ENCODE measurements around the gene PDCD1LG2.

The PDCD1LG2 gene

DNA sequence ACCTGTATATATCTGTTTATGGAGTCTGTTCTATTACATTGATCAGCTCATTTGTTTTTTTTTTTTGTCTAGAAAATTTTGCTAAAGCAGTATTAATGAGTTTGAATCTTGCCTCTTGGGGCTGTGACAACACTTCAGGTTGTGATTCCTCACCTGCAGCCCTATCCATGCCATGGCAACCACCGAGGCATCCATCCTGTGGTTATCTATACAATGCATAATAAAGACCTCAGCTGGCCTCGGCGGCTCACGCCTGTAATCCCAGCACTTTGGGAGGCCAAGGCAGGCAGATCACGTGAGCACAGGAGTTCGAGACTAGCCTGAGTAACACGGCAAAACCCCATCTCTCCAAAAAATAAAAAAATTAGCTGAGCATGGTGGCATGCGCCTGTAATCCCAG lies 28.1 kb upstream of the PDCD1LG2 start:
- no peak for TF ChIP-seq TAF1 (IDR thresholded peaks at IDR 0.05; ENCODE audit: borderline replicate concordance, insufficient read depth, low read length)
- TF ChIP-seq POLR2AphosphoS5 (IDR thresholded peaks at IDR 0.05; ENCODE audit: low read depth, low read length) = no peak

DNA sequence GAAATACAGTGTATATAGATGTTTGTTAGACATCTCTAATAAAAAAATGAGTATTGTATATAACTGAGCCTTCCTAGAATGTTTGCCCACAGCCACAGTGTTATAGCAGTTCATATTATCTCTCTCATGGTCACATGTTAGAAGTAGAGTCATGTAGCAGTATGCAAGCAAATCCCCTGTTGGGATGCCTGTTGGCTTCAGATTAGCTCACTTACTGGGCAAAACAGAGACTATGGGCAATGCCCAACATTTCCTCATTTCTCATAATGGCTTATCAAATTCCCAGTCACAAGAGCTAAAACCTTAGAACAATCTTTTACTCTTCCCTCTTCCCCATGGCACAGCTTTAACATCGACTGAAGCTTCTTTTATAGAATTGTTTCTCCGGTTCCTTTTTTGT lies 27.0 kb upstream of the PDCD1LG2 start:
- TF ChIP-seq, protein P1, sequence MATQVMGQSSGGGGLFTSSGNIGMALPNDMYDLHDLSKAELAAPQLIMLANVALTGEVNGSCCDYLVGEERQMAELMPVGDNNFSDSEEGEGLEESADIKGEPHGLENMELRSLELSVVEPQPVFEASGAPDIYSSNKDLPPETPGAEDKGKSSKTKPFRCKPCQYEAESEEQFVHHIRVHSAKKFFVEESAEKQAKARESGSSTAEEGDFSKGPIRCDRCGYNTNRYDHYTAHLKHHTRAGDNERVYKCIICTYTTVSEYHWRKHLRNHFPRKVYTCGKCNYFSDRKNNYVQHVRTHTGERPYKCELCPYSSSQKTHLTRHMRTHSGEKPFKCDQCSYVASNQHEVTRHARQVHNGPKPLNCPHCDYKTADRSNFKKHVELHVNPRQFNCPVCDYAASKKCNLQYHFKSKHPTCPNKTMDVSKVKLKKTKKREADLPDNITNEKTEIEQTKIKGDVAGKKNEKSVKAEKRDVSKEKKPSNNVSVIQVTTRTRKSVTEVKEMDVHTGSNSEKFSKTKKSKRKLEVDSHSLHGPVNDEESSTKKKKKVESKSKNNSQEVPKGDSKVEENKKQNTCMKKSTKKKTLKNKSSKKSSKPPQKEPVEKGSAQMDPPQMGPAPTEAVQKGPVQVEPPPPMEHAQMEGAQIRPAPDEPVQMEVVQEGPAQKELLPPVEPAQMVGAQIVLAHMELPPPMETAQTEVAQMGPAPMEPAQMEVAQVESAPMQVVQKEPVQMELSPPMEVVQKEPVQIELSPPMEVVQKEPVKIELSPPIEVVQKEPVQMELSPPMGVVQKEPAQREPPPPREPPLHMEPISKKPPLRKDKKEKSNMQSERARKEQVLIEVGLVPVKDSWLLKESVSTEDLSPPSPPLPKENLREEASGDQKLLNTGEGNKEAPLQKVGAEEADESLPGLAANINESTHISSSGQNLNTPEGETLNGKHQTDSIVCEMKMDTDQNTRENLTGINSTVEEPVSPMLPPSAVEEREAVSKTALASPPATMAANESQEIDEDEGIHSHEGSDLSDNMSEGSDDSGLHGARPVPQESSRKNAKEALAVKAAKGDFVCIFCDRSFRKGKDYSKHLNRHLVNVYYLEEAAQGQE (IDR thresholded peaks at IDR 0.05; ENCODE audit: insufficient read depth in 1 of 2, low read depth in 2 of 2, low read length in 2 of 2) = no peak
- TF ChIP-seq TAF1 (IDR thresholded peaks at IDR 0.05; ENCODE audit: borderline replicate concordance, insufficient read depth, low read length) (no peak), FOXP2 (optimal IDR thresholded peaks at IDR 0.05; ENCODE audit: borderline replicate concordance, extremely low read depth, extremely low read length, insufficient read depth) (no peak), POLR2AphosphoS5 (IDR thresholded peaks at IDR 0.05; ENCODE audit: low read depth, low read length) (no peak), SIN3A (IDR thresholded peaks at IDR 0.05; ENCODE audit: borderline replicate concordance, insufficient read depth, low read length) (no peak)

DNA sequence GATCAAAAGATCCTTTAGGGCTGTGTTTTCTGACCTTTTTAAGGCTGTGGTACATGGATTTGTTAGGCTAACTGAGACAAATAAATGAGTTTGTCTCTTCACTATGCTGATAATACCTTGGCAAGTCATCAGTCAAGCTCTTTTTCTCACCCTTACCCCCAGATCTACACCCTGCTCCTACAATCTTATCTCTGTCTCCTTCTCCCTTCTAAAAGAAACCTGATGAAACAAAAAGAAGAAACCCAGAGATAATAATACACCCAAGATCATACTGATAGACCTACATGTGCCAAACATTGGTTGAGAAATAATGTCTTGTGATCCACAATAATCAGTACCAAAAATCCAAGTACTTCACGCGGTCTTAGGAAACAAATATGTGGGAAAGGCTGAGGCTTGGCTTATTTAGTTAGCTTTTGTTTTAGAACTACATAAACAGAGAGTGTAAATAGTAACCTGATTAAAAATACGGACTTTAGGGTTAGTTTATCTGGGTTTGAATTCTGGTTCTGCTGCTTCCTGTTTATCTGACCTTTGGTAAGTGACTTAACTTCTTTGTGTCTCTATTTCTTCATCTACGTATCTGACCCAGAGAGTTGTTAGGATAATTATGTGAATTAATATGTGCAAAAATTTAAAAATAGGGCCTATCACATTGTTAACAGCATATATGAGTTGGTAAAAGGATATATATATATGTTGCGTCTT lies 24.8 kb upstream of the PDCD1LG2 start:
- TF ChIP-seq POLR2AphosphoS5 (IDR thresholded peaks at IDR 0.05; ENCODE audit: low read depth, low read length) (no peak), SIN3A (IDR thresholded peaks at IDR 0.05; ENCODE audit: borderline replicate concordance, insufficient read depth, low read length) (no peak), FOXP2 (optimal IDR thresholded peaks at IDR 0.05; ENCODE audit: borderline replicate concordance, extremely low read depth, extremely low read length, insufficient read depth) (no peak), TAF1 (IDR thresholded peaks at IDR 0.05; ENCODE audit: borderline replicate concordance, insufficient read depth, low read length) (no peak)
- TF ChIP-seq, protein P1 (IDR thresholded peaks at IDR 0.05; ENCODE audit: insufficient read depth in 1 of 2, low read depth in 2 of 2, low read length in 2 of 2) = no peak

DNA sequence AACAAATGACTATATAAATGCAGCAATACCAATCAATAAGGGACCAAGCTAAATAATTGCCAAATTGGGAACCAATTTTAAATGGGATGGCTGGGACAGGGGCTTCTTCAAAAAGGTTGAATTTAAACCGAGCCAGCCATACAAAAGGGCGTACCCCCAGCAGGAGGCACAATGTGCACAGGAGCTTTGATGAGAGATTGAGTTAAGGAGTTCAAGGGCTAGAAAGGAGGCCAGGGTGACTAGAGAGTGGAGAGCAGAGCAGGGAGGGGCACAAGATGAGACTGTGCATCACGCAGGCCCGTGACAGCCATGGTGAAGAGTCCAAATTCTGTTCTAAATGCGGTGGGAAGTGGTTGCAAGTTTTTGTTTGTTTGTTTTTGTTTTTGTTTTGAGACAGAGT lies 23.3 kb upstream of the PDCD1LG2 start:
- TF ChIP-seq POLR2AphosphoS5 (IDR thresholded peaks at IDR 0.05; ENCODE audit: low read depth, low read length) (no peak), SIN3A (IDR thresholded peaks at IDR 0.05; ENCODE audit: borderline replicate concordance, insufficient read depth, low read length) (no peak), FOXP2 (optimal IDR thresholded peaks at IDR 0.05; ENCODE audit: borderline replicate concordance, extremely low read depth, extremely low read length, insufficient read depth) (no peak)
- TF ChIP-seq, protein P1 (IDR thresholded peaks at IDR 0.05; ENCODE audit: insufficient read depth in 1 of 2, low read depth in 2 of 2, low read length in 2 of 2) = no peak

DNA sequence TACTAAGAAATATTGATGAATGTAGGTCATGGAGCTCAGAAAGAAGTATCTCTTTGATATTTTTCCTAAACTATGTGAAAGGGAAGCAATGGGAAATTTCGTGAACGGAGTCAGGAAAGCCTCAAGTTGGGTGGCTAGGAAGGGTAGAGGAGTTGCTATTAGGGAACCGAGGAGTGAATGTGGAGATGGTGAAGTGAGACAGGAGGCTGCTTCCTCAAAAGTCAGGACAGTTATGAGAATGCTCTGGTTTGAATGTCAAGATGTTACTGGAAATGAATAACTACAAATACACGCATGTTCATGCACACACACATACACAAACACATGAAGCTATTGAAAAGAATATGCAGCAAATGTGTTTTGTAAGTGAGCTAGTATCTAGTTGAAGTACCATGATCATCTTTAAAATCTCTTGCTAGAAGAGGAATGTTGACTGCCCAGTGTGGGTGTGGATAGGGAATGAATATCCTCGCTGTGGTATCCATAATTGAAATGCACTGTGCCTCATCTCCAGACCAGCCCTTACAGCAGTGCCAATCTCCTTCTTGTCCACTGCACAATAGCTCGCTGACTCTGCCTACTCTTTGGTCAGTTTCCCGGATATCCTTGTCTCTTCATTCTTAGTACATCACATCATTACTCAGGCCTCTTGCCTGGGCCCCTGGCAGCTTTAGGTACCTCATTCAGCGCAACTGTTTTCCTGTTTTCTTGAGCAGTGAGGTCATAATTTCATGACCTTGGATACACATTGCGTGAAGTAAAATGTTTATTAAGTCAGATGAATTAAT lies 21.9 kb upstream of the PDCD1LG2 start:
- no peak for TF ChIP-seq TAF1 (IDR thresholded peaks at IDR 0.05; ENCODE audit: borderline replicate concordance, insufficient read depth, low read length)
- no peak for TF ChIP-seq SIN3A (IDR thresholded peaks at IDR 0.05; ENCODE audit: borderline replicate concordance, insufficient read depth, low read length)
- TF ChIP-seq FOXP2 (optimal IDR thresholded peaks at IDR 0.05; ENCODE audit: borderline replicate concordance, extremely low read depth, extremely low read length, insufficient read depth) = no peak
- TF ChIP-seq, protein P1 (IDR thresholded peaks at IDR 0.05; ENCODE audit: insufficient read depth in 1 of 2, low read depth in 2 of 2, low read length in 2 of 2) = no peak
- TF ChIP-seq POLR2AphosphoS5 (IDR thresholded peaks at IDR 0.05; ENCODE audit: low read depth, low read length) = no peak

Measured in PFSK-1 (cell line).